Measurements from ENCODE around the gene ADAM22. TPM values are rescaled to one million over a fixed set of nuclear protein-coding genes. Genes with fewer than 3 reads are reported as not detected.

Gene ADAM22
- total RNA-seq, 4 donors from 2014 or later: 3.6 to 8.6 (median 5.1) TPM

DNA sequence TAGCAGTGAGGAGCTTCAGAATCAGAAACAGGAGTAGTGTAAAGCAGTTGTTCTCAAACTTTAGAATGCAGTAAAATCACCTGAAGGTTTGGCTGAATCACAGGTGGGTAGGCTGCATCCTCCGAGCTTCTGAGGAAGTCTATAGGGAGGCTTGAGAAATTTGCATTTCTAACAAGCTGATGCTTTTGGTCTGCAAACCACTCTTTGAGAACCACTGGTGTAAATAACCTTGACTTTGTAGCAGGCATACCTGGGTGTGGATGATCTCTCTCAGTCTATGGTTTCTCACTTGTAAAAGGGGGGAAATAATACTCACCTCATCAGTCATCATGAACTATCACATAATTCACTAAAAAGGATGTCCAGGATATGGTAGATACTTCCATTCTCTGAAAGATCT, 167.7 kb downstream of the ADAM22 start:
- H3K27ac ChIP-seq: no peak overlapping the region
- H3K4me1 ChIP-seq: no peaks in the 10 kb centered on the region
- no peaks in the 10 kb centered on the region for H3K9me3 ChIP-seq
- no peaks in the 10 kb centered on the region for H3K27me3 ChIP-seq
- no peak for DNase-seq (ENCODE audit: low spot score in 2 of 2)
- TF ChIP-seq EP300 (IDR thresholded peaks at IDR 0.05): no peak
- TF ChIP-seq POLR2A (IDR thresholded peaks at IDR 0.05): no peak
- TF ChIP-seq, protein P1, sequence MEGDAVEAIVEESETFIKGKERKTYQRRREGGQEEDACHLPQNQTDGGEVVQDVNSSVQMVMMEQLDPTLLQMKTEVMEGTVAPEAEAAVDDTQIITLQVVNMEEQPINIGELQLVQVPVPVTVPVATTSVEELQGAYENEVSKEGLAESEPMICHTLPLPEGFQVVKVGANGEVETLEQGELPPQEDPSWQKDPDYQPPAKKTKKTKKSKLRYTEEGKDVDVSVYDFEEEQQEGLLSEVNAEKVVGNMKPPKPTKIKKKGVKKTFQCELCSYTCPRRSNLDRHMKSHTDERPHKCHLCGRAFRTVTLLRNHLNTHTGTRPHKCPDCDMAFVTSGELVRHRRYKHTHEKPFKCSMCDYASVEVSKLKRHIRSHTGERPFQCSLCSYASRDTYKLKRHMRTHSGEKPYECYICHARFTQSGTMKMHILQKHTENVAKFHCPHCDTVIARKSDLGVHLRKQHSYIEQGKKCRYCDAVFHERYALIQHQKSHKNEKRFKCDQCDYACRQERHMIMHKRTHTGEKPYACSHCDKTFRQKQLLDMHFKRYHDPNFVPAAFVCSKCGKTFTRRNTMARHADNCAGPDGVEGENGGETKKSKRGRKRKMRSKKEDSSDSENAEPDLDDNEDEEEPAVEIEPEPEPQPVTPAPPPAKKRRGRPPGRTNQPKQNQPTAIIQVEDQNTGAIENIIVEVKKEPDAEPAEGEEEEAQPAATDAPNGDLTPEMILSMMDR (IDR thresholded peaks at IDR 0.05): no peak
- H3K36me3 ChIP-seq: no peaks in the 10 kb centered on the region
- 87 to 94% methylated on average over 1 of the region's 1 CpG for WGBS, 2 donors
- H3K4me3 ChIP-seq: no peak overlapping the region

DNA sequence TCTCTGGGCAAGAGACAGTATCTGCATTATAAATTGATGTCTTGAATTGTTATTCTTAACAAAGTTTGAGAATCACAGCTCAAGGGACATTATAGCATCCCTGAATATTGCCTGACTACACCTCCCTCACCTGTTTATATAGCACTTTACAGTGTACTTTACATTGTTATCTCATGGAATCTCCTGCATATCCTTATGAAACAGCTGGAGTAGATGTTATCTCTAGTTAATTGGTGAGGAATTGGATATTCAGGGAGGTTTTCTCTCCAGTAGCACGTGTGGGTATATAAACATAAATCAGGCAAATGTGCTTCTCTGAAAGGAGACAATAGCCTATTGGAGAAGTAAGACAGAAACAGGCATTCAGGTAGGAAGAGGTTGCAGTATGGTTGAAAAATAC, 168.6 kb downstream of the ADAM22 start:
- H3K9me3 ChIP-seq: no peaks in the 10 kb centered on the region
- no peaks in the 10 kb centered on the region for H3K4me1 ChIP-seq
- TF ChIP-seq, protein P1 (IDR thresholded peaks at IDR 0.05): no peak
- TF ChIP-seq EP300 (IDR thresholded peaks at IDR 0.05): no peak
- TF ChIP-seq POLR2A (IDR thresholded peaks at IDR 0.05): no peak
- no peak overlapping the region for H3K27ac ChIP-seq
- WGBS, 2 donors: 21 to 32% methylated on average over 1 of the region's 1 CpG
- H3K4me3 ChIP-seq: no peak overlapping the region
- H3K36me3 ChIP-seq: no peaks in the 10 kb centered on the region
- H3K27me3 ChIP-seq: no peaks in the 10 kb centered on the region
- DNase-seq (ENCODE audit: low spot score in 2 of 2): no peak

DNA sequence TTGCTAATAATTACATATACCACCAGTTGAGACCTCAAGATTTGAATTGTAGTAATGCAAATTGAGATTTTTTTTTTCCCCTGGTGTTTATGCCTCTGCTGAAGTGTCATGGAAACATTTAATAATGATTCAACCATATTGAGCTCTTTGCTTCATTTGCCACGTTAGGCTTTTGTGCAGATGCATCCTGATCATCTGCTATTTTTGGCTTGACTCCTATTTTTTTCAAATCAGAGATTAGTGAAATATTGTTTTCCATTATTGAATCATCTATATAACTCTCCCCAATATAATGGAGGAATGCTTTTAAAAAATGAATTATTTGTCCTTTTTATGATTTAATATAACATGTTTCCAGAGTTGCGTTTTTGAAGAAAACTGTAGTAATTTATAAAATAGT, 170.7 kb downstream of the ADAM22 start:
- Histone ChIP-seq H3K9me3 (no peaks in the 10 kb centered on the region), H3K36me3 (no peaks in the 10 kb centered on the region), H3K4me3 (no peak overlapping the region), H3K27ac (no peak overlapping the region), H3K27me3 (no peaks in the 10 kb centered on the region), H3K4me1 (no peaks in the 10 kb centered on the region)
- TF ChIP-seq POLR2A (IDR thresholded peaks at IDR 0.05): no peak
- TF ChIP-seq EP300 (IDR thresholded peaks at IDR 0.05): no peak
- TF ChIP-seq, protein P1 (IDR thresholded peaks at IDR 0.05): no peak
- 55 to 57% methylated on average over 2 of the region's 2 CpGs for WGBS, 2 donors
- no peak for DNase-seq (ENCODE audit: low spot score in 2 of 2)

DNA sequence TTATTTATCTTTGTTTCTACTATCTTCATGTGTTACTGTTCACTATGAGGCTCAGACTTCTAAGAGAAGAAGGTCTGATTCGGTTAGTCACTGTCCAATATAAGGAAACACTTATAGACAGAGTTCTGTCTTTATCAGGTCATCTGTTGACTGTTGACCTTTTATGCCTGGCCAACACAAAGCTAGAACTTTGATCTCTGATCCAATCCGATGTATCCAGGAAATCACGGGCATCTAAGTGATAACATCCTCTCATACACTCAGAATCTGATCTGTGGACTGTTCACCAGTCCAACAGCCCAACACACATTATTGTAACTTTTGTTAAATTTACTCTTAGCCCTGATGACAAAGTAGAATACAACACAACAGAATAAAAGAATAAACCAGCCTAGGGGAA, 171.2 kb downstream of the ADAM22 start:
- 79 to 93% methylated on average over 3 of the region's 3 CpGs for WGBS, 2 donors
- H3K36me3 ChIP-seq: no peaks in the 10 kb centered on the region
- no peak overlapping the region for H3K4me3 ChIP-seq
- no peaks in the 10 kb centered on the region for H3K9me3 ChIP-seq
- H3K27ac ChIP-seq: no peak overlapping the region
- TF ChIP-seq, protein P1 (IDR thresholded peaks at IDR 0.05): no peak
- TF ChIP-seq POLR2A (IDR thresholded peaks at IDR 0.05): no peak
- no peak for TF ChIP-seq EP300 (IDR thresholded peaks at IDR 0.05)
- DNase-seq (ENCODE audit: low spot score in 2 of 2): no peak
- no peaks in the 10 kb centered on the region for H3K4me1 ChIP-seq
- H3K27me3 ChIP-seq: no peaks in the 10 kb centered on the region

DNA sequence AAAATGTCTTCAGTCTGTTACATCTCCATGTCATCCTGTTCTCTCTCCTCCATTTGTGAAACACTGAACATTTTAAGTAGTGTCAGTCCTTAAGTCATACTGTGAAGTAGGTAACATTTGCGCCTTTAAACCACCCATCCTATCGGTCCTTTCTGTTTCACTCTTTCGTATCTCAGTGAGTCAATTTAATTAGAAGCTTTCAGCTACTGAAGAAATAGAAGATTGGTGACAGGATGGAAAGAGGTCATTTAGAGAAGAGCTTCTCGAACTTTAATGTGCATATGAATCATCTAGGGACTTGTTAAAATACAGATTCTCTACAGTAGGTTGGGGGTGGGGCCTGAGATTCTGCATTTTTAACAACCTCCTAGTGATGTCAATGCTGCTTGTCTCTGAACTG, 172.4 kb downstream of the ADAM22 start:
- 59 to 81% methylated on average over 4 of the region's 4 CpGs for WGBS, 2 donors
- Histone ChIP-seq H3K27me3 (no peaks in the 10 kb centered on the region), H3K9me3 (no peaks in the 10 kb centered on the region), H3K4me1 (no peaks in the 10 kb centered on the region), H3K27ac (no peak overlapping the region), H3K4me3 (no peak overlapping the region), H3K36me3 (no peaks in the 10 kb centered on the region)
- TF ChIP-seq POLR2A (IDR thresholded peaks at IDR 0.05): no peak
- no peak for TF ChIP-seq EP300 (IDR thresholded peaks at IDR 0.05)
- TF ChIP-seq, protein P1 (IDR thresholded peaks at IDR 0.05): no peak
- no peak for DNase-seq (ENCODE audit: low spot score in 2 of 2)
